ENCODE measurements around the gene NDUFB2. TPM values are rescaled to one million over a fixed set of nuclear protein-coding genes. Genes with fewer than 3 reads are reported as not detected.

The NDUFB2 gene
- total RNA-seq, 2 experiments from 2014 or later: 213 to 221 TPM

DNA sequence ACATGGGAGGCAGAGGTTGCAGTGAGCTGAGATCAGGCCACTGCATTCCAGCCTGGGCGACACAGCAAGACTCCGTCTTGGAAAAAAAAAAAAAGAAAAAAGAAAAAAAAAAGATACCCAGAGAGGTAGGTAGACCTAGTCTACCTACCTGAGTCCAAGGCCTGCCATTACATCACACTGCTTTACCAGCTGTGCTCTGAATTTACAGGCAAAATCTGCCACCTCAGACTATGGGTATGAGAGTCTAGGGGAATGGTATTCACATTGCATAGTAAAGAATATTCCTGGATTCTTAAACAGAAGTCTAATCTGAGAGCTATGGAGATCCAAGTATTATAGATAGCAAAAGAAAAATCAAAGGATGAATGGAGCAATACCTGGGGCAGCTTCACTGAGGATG is 50.2 kb downstream of the NDUFB2 start:
- Mint-ChIP-seq H3K4me3 (no peak overlapping the region), H3K27me3 (ENCODE audit: low read depth) (no peaks in the 10 kb centered on the region), H3K9me3 (ENCODE audit: insufficient read depth) (no peaks in the 10 kb centered on the region), H3K36me3 (ENCODE audit: low read depth) (peaks cover 10% of the 10 kb centered on the region), H3K27ac (no peak overlapping the region), H3K4me1 (ENCODE audit: low read depth) (no peaks in the 10 kb centered on the region)
- no peak for ATAC-seq
- ChIA-PET CTCF (no interaction called here), POLR2A (no interaction called here)
- no peak for DNase-seq

- DNase-seq: no peak
- H3K27me3 Mint-ChIP-seq (ENCODE audit: low read depth): no peaks in the 10 kb centered on the region
- H3K4me3 Mint-ChIP-seq: no peak overlapping the region
- POLR2A ChIA-PET: no interaction called here
- CTCF ChIA-PET: interaction anchor here (2.0 kb wide), 1 partner anchor 26 kb away, joined by 6 read pairs; no protein-coding TSS in a partner anchor
- no peaks in the 10 kb centered on the region for H3K9me3 Mint-ChIP-seq (ENCODE audit: insufficient read depth)
- H3K36me3 Mint-ChIP-seq (ENCODE audit: low read depth): peaks cover 4% of the 10 kb centered on the region
- no peak for ATAC-seq
- no peak overlapping the region for H3K27ac Mint-ChIP-seq
- no peaks in the 10 kb centered on the region for H3K4me1 Mint-ChIP-seq (ENCODE audit: low read depth)
These were observed 56.0 kb downstream of the NDUFB2 start for GRCh38 chr7:140752533-140752932.

GRCh38 chr7:140754506-140754905 is 58.0 kb downstream of the NDUFB2 start:
- DNase-seq (no peak), ATAC-seq (no peak)
- H3K4me1 Mint-ChIP-seq (ENCODE audit: low read depth): no peaks in the 10 kb centered on the region
- no peak overlapping the region for H3K4me3 Mint-ChIP-seq
- H3K27ac Mint-ChIP-seq: no peak overlapping the region
- H3K9me3 Mint-ChIP-seq (ENCODE audit: insufficient read depth): no peaks in the 10 kb centered on the region
- H3K27me3 Mint-ChIP-seq (ENCODE audit: low read depth): no peaks in the 10 kb centered on the region
- H3K36me3 Mint-ChIP-seq (ENCODE audit: low read depth): peaks cover 7% of the 10 kb centered on the region
- ChIA-PET CTCF (no interaction called here), POLR2A (no interaction called here)

Other genes with a start within 250 kb of the NDUFB2 start
- 10 to 100 TPM; 51.5 to 53.9 TPM for gene MKRN1, start 217.2 kb upstream of the NDUFB2 start, total RNA-seq
- gene DENND2A, start 55.9 kb upstream of the NDUFB2 start, total RNA-seq: not detected
- gene ADCK2, start 23.8 kb upstream of the NDUFB2 start, total RNA-seq: 10 to 100 TPM; 20.6 to 20.8 TPM
- 10 to 100 TPM; 26.7 to 28.5 TPM for gene BRAF, start 228.2 kb downstream of the NDUFB2 start, total RNA-seq

Data from activated CD8-positive, alpha-beta T cell treated with anti-CD3 and anti-CD28 coated beads, Interleukin-2, amount 10 ng/mL, durations not matched to agents 7 days and 5 days (primary cell).